Neural crest cell (in vitro differentiated cells): ENCODE results near the gene CTCF. TPM values are rescaled to one million over a fixed set of nuclear protein-coding genes. Genes with fewer than 3 reads are reported as not detected.

Source experiments
- DNase-seq: peaks from one replicate; pipeline ENCODE4 v3.0.0; 2021; ENCODE audit warnings: low read depth, mixed read lengths, low spot score
- H3K27ac Mint-ChIP-seq: one replicate; pipeline ENCODE4 v1.8.0; 2021; ENCODE audit warnings: mild to moderate bottlenecking, mixed read lengths; ENCODE audit not compliant: unreplicated experiment
- H3K27me3 Mint-ChIP-seq: 2 replicates; pipeline ENCODE4 v1.8.0; 2021; ENCODE audit warnings: low read depth, mild to moderate bottlenecking, mixed read lengths
- H3K36me3 Mint-ChIP-seq: 2 replicates; pipeline ENCODE4 v1.8.0; 2021; ENCODE audit warnings: low read depth, mild to moderate bottlenecking, mixed read lengths
- H3K4me1 Mint-ChIP-seq: 2 replicates; pipeline ENCODE4 v1.8.0; 2021; ENCODE audit warnings: mixed read lengths
- H3K4me3 Mint-ChIP-seq: one replicate; pipeline ENCODE4 v1.8.0; 2021; ENCODE audit warnings: mild to moderate bottlenecking, mixed read lengths
- H3K9me3 Mint-ChIP-seq: 2 replicates; pipeline ENCODE4 v1.8.0; 2021; ENCODE audit warnings: mixed read lengths
- CTCF ChIP-seq: fragments of 200-600 bp; sonication (generic); conservative IDR thresholded peaks from 2 replicates; pipeline ENCODE4 v1.5.0; 2021; ENCODE audit warnings: antibody characterized with exemption, mild to moderate bottlenecking
- total RNA-seq: library from RNA; stranded (reverse); gene quantifications from 2 replicates; pipeline ENCODE4 v1.2.1, GENCODE V29; 2021

Gene CTCF
- total RNA-seq, 1 donor from 2014 or later = 78.8 TPM

GRCh38 chr16:67548265-67549126 lies 13.8 kb upstream of the CTCF start:
- Mint-ChIP-seq H3K27ac (no peak overlapping the region), H3K9me3 (no peaks in the 10 kb centered on the region), H3K27me3 (peaks cover 5% of the 10 kb centered on the region), H3K4me3 (no peak overlapping the region), H3K4me1 (peaks cover 9% of the 10 kb centered on the region), H3K36me3 (no peaks in the 10 kb centered on the region)
- no peak for DNase-seq
- TF ChIP-seq CTCF = no peak

GRCh38 chr16:67549240-67549639 lies 13.1 kb upstream of the CTCF start:
- H3K27me3 Mint-ChIP-seq = peaks cover 5% of the 10 kb centered on the region
- no peaks in the 10 kb centered on the region for H3K9me3 Mint-ChIP-seq
- no peaks in the 10 kb centered on the region for H3K36me3 Mint-ChIP-seq
- no peak for DNase-seq
- peaks cover 9% of the 10 kb centered on the region for H3K4me1 Mint-ChIP-seq
- no peak for TF ChIP-seq CTCF
- no peak overlapping the region for H3K27ac Mint-ChIP-seq
- H3K4me3 Mint-ChIP-seq = no peak overlapping the region

GRCh38 chr16:67549936-67550335 lies 12.4 kb upstream of the CTCF start:
- no peaks in the 10 kb centered on the region for H3K9me3 Mint-ChIP-seq
- H3K4me3 Mint-ChIP-seq = peak overlapping the region; percentile 8
- H3K36me3 Mint-ChIP-seq = no peaks in the 10 kb centered on the region
- peaks cover 5% of the 10 kb centered on the region for H3K27me3 Mint-ChIP-seq
- peaks cover 9% of the 10 kb centered on the region for H3K4me1 Mint-ChIP-seq
- TF ChIP-seq CTCF = no peak
- DNase-seq = no peak
- no peak overlapping the region for H3K27ac Mint-ChIP-seq

GRCh38 chr16:67551091-67551490 lies 11.2 kb upstream of the CTCF start:
- Mint-ChIP-seq H3K4me1 (peaks cover 9% of the 10 kb centered on the region), H3K27me3 (peaks cover 5% of the 10 kb centered on the region), H3K27ac (no peak overlapping the region), H3K9me3 (no peaks in the 10 kb centered on the region), H3K36me3 (no peaks in the 10 kb centered on the region), H3K4me3 (no peak overlapping the region)
- DNase-seq = no peak
- TF ChIP-seq CTCF = no peak

DNA sequence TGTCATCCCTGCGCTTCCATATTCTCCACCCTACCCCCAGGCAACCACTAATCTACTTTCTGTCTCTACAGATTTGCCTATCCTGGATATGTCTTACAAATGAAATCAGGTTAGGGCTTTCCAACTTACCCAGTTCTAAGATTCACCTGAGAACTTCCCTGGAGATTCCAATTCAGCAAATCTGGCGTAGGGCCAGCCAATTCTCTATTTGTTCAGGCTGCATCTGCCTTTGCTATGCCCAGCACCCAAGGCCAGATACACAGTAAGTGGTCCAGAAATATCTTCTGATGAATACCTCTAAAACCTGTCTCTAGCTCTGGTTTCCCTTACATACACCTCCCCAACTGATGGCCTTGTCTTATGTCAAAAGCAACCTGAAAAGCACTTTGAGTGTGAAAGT lies 10.4 kb upstream of the CTCF start:
- peaks cover 9% of the 10 kb centered on the region for H3K4me1 Mint-ChIP-seq
- DNase-seq = no peak
- no peak for TF ChIP-seq CTCF
- H3K27ac Mint-ChIP-seq = no peak overlapping the region
- H3K27me3 Mint-ChIP-seq = peaks cover under 1% of the 10 kb centered on the region
- no peaks in the 10 kb centered on the region for H3K36me3 Mint-ChIP-seq
- peak overlapping the region; percentile 8 for H3K4me3 Mint-ChIP-seq
- H3K9me3 Mint-ChIP-seq = no peaks in the 10 kb centered on the region
